GM12801 (cell line): ENCODE results near the gene C3orf52.

ENCODE experiments used
- TF ChIP-seq, protein P1 (sequence below): IDR thresholded peaks from one replicate; pipeline ENCODE4 v1.5.1; 2011; ENCODE audit warnings: control low read depth; ENCODE audit not compliant: insufficient read length; ENCODE audit errors: extremely low read depth

The C3orf52 gene

DNA sequence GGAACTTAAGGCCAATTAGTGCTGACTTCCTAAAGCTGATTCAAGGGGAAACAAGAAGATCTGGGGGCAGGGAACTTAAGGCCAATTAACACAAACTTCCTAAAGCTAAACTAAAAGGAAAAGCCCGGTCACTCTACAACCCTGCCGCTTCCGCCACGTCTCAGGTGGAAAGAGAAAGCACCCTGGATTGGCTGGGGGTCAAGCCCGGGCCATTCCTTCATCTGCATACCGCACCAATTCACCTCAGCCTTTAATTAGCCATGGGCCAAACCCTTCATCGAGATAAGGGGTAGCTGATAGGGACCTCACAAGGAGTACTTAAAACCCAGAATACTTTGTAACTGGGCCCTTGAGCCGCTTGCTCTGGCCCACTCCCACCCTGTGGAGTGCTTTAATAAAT lies 37.3 kb upstream of the C3orf52 start:
- TF ChIP-seq, protein P1, sequence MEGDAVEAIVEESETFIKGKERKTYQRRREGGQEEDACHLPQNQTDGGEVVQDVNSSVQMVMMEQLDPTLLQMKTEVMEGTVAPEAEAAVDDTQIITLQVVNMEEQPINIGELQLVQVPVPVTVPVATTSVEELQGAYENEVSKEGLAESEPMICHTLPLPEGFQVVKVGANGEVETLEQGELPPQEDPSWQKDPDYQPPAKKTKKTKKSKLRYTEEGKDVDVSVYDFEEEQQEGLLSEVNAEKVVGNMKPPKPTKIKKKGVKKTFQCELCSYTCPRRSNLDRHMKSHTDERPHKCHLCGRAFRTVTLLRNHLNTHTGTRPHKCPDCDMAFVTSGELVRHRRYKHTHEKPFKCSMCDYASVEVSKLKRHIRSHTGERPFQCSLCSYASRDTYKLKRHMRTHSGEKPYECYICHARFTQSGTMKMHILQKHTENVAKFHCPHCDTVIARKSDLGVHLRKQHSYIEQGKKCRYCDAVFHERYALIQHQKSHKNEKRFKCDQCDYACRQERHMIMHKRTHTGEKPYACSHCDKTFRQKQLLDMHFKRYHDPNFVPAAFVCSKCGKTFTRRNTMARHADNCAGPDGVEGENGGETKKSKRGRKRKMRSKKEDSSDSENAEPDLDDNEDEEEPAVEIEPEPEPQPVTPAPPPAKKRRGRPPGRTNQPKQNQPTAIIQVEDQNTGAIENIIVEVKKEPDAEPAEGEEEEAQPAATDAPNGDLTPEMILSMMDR, result no peak

DNA sequence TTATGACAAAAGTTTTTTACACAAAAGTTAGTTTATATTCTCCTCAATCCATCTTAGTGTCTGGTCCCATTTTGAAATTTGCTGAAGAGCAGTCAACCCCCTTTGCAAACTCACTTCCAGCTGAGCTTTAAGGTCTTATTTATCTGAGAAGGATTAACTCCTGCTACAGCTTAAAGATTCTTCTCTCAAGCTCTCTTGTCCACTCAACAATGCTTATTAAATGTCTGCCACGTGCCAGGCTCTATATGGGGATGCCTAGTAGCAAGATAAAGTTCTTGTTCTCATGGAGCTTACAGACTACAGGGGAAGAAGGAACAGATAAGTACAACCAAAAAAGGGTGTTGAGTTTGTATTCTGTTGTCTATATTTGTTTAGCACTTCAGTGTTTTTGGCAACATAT lies 33.0 kb upstream of the C3orf52 start:
- TF ChIP-seq, protein P1, result no peak

DNA sequence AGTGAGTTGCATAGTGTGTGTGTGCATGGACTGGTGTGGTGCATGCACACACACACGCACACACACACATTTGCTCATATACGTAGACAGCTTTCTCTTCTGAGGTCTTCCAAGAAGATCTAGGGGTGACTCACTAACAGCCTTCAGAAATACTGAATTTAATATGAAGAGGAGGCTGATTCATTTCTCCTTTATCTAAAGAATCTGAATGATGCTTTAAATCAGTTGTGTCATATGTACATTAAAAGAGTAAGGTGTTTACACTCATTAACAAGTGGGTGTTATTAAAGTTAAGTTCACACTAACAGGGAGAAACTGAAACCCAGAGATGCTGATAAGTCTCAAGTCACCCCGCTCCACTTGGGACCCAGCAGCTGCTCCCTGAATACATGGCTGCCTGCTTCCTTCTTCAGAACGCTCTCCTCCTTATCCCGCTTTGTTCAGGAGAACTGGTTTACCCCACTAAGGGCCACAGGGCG lies 29.7 kb upstream of the C3orf52 start:
- TF ChIP-seq, protein P1, result no peak

DNA sequence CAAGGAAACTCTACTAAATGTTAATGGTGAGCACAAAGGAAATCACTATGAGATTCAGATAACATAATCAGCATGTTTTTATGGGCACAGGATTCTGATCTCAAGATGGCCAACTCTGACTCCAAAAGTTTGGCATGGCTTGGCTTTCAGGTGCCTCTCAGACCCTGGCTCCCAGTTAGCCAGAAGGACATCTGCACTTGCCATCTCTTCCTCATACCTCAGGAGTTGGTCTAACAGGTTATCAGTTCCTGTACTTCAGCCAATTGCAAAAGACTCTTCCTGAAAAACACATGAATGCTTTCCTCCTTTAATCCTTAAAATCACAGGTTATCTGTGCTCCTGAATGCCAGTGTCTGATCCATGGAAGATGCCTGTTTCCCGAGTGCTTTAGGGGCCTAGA lies 26.7 kb upstream of the C3orf52 start:
- TF ChIP-seq, protein P1, result no peak

DNA sequence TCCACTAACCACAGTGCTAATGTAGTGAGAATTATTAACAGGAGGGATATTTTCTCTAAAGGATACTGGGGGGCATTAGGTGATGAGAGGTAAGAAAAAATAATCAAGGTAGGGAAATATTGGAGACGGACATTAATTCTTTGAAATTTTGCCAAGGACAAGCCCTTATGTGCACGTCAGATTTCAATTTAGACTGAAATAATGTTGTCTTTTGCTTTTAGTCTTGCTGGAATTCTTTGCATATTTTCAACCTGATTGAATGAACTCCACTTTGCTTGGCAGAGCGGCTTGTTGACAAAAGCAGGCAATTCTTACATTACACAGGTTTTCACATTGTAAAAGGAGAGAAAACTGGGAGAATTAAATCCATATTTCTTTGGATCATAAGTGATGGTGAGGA lies 25.0 kb upstream of the C3orf52 start:
- TF ChIP-seq, protein P1, result no peak

DNA sequence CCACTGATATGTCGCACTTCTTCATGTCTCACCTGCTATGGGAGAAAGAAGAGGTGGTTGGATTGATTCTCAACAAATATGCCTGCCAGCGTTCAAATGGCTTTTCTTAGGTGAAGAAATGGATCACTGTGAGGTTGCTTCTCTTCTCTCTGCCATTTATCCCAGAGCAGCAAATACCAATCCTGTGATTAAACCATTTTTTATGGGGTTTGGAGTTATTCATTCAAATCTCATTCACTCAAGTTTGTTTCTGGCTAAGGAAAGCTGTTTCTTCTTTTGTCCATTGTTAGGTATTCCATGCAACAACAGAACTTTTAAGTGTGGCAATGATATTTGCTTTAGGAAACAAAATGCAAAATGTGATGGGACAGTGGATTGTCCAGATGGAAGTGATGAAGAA lies 12.2 kb upstream of the C3orf52 start:
- TF ChIP-seq, protein P1, result no peak

DNA sequence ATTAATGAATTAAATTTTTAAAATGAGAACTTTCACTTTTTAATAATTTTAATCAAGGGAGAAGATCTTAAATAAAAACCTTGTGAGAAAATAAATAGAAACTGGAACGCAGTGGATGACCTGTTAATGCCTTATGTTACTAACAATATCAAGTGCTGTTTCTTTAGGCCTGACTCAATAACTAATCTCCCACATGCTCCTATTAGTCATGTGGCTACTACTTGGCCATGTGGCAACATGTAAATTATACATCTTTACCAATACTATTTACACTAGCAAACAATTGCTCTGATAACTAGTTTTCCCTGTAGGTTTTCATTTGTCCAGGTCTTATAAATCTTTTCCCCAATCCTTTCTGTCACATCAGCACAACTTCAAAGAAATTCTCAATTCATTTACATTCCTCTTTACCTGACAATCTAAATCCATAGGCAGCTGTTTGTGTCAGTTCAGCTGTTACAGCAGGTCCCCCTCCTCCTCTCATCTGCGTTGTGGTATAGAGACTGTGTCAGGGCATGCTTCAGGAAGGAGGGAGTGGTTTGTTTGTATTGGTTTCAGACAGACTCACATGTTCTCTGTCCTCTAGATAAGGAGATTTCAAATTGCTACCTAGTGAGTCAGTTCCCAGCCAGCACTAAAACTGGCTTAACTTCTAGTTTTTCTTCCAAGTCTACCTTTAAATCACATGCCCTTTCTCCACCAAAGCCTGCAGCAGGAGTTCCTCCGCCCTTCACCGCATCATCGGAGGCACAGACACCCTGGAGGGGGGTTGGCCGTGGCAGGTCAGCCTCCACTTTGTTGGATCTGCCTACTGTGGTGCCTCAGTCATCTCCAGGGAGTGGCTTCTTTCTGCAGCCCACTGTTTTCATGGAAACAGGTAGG lies 11.3 kb upstream of the C3orf52 start:
- TF ChIP-seq, protein P1, result no peak
